Retinal pigment epithelial cell (primary cell): ENCODE results near the gene RAB3IP.
"Not testable (repeated sequence)": the region's sequence is repeated elsewhere in the genome, so short reads cannot be mapped to it uniquely, and the experiment has no call there.

ENCODE experiments used
- DNase-seq: peaks from one replicate; pipeline ENCODE4 v3.0.0-alpha.2; 2010; ENCODE audit warnings: low read depth
- H3K4me3 ChIP-seq: 2 replicates; pipeline ENCODE4 v1.5.1; 2011; ENCODE audit warnings: mild to moderate bottlenecking, low read length, control low read depth, moderate library complexity
- TF ChIP-seq, protein P1 (sequence below): conservative IDR thresholded peaks from 2 replicates; pipeline ENCODE4 v1.5.1; 2011; ENCODE audit warnings: low read depth, low read length, control low read depth, inconsistent platforms

RAB3IP gene

GRCh38 chr12:69792533-69792932, 53.9 kb downstream of the RAB3IP start:
- TF ChIP-seq, protein P1, sequence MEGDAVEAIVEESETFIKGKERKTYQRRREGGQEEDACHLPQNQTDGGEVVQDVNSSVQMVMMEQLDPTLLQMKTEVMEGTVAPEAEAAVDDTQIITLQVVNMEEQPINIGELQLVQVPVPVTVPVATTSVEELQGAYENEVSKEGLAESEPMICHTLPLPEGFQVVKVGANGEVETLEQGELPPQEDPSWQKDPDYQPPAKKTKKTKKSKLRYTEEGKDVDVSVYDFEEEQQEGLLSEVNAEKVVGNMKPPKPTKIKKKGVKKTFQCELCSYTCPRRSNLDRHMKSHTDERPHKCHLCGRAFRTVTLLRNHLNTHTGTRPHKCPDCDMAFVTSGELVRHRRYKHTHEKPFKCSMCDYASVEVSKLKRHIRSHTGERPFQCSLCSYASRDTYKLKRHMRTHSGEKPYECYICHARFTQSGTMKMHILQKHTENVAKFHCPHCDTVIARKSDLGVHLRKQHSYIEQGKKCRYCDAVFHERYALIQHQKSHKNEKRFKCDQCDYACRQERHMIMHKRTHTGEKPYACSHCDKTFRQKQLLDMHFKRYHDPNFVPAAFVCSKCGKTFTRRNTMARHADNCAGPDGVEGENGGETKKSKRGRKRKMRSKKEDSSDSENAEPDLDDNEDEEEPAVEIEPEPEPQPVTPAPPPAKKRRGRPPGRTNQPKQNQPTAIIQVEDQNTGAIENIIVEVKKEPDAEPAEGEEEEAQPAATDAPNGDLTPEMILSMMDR = no peak
- H3K4me3 ChIP-seq = no peak overlapping the region
- no peak for DNase-seq

GRCh38 chr12:69807101-69807897, 68.6 kb downstream of the RAB3IP start:
- not testable (repeated sequence) for DNase-seq, H3K4me3 ChIP-seq

GRCh38 chr12:69810870-69811498, 72.3 kb downstream of the RAB3IP start:
- TF ChIP-seq, protein P1 = no peak

DNA sequence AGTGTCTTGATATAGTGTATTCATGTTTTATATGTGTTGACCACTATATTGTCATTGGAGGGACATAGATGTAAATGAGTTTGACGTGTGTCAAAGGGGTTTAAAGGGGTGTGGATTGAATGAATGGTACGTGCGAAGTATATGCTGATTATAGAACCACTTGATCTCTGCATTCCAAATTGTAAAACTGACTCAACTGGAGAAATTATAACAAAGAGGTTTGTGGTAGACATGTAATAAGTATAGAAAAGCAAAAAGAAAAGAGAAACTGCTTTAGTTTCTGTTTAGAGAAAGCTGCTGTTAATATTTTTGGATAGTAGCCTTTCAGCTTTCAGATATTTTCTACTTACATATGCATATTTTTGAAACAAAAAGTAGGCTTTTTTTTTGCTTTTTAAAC, 77.4 kb downstream of the RAB3IP start:
- H3K4me3 ChIP-seq = no peak overlapping the region
- TF ChIP-seq, protein P1 = no peak
- DNase-seq = no peak

More at GRCh38 chr12:69810870-69811498, 72.3 kb downstream of the RAB3IP start:
- no peak for DNase-seq
- no peak overlapping the region for H3K4me3 ChIP-seq

GRCh38 chr12:69821032-69821455, 82.4 kb downstream of the RAB3IP start:
- DNase-seq = no peak
- TF ChIP-seq, protein P1 = no peak

DNA sequence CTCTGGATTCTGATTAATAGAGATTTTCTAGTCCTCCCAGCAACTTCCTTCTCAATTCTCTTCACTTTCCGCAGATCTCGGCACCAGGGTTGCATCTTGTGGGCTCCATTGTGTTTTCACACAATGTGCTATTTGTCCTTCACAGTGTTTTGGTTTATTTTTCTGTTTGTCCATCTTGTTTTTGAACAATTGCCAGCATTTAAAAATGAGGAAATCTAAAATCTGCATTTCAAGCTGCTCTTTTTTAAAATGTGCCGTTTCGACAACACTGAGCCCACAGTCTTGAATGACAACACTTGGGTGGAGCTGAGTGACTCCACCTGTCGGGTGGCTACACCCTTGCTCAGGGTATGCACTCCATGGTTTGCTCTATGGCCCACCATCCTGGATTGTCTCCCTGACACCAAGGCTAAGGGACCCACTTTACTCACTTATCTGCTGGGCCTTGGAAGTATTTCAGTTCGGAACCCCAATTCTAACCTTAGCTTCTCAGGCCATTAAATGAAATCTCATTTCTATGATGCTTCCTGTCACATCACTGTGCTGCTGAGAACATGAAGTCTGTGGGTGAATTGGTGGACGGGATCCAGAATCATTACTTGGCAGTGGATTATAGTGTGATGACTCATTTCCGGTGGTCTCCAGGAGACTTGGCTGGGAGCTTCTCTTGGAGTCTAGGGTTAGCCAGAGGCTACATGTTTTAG, 82.9 kb downstream of the RAB3IP start:
- peak; percentile 87 for DNase-seq
- TF ChIP-seq, protein P1 = no peak
- peak overlapping the region; percentile 23 for H3K4me3 ChIP-seq

More at GRCh38 chr12:69821032-69821455, 82.4 kb downstream of the RAB3IP start:
- H3K4me3 ChIP-seq = no peak overlapping the region

GRCh38 chr12:69822201-69822860, 83.7 kb downstream of the RAB3IP start:
- H3K4me3 ChIP-seq = no peak overlapping the region
- TF ChIP-seq, protein P1 = no peak
- no peak for DNase-seq
